Astrocyte of the spinal cord (primary cell): ENCODE measurements around the gene CDYL.

Source experiments
- DNase-seq: peaks from one replicate; pipeline ENCODE4 v3.0.0; 2011; ENCODE audit warnings: low read depth, low spot score
- H3K4me3 ChIP-seq: 2 replicates; pipeline ENCODE4 v1.5.1; 2011; ENCODE audit warnings: low read depth, mild to moderate bottlenecking, low read length, moderate library complexity
- in situ Hi-C: cut with HindIII; loops from 2 replicates; pipeline ENCODE4 v1.10.0; 2017; ENCODE audit warnings: low sequenced_read_pairs
- TF ChIP-seq, protein P1 (sequence below): IDR thresholded peaks from 2 replicates; pipeline ENCODE4 v1.5.1; 2012; ENCODE audit warnings: low read depth, mild to moderate bottlenecking, low read length, inconsistent platforms

CDYL gene

DNA sequence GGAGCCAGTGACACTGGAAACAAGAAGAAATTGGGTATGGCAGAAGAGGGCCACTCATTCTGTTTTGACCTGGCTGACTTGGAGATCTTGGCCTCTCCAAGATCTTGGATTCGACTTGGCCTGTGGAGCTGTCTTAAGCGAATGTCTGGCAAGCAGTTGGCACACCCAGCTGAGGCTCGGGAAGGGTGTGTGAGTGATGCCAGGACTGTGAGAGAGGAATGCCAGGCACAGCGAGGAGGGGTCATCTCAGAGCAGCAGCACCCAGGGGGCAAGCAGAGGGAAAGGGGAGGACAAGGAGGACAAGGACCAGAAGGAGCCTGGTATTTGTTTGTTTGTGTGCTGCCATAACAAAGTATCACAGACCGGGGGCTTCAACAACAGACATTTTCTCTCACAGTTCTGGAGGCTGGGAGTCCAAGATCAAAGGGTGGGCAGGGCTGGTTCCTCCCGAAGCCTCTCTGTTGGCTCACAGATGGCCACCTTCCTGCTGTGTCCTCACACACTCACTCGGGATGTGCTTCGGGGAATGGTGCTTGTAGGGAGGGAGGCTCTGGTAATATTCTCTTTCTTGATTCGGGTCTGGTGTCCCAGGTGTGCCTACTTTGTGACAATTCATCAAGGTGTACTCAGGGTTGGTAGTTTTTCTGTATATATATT is 194.7 kb downstream of the CDYL start:
- in situ Hi-C loops = no loop called here
- DNase-seq = no peak

DNA sequence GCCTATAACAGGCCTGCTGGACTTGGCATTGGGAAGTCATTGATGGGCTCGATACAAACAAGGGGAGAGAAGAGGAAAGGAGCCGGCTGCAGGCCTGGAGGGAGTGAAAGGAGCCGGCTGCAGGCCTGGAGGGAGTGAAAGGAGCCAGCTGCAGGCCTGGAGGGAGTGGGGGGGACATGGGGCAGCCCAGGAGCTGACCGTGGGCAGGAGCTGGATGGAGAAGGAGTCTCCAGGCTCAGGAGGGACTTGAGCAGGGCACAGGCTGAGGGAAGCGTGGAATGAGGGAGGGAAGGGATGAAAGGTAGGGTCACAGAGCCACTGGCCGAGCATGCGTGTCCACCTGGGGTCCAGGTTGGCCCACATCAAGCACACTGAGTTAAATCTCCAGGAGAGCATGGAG is 195.6 kb downstream of the CDYL start:
- no peak overlapping the region for H3K4me3 ChIP-seq
- in situ Hi-C loops = no loop called here
- TF ChIP-seq, protein P1, sequence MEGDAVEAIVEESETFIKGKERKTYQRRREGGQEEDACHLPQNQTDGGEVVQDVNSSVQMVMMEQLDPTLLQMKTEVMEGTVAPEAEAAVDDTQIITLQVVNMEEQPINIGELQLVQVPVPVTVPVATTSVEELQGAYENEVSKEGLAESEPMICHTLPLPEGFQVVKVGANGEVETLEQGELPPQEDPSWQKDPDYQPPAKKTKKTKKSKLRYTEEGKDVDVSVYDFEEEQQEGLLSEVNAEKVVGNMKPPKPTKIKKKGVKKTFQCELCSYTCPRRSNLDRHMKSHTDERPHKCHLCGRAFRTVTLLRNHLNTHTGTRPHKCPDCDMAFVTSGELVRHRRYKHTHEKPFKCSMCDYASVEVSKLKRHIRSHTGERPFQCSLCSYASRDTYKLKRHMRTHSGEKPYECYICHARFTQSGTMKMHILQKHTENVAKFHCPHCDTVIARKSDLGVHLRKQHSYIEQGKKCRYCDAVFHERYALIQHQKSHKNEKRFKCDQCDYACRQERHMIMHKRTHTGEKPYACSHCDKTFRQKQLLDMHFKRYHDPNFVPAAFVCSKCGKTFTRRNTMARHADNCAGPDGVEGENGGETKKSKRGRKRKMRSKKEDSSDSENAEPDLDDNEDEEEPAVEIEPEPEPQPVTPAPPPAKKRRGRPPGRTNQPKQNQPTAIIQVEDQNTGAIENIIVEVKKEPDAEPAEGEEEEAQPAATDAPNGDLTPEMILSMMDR = no peak
- DNase-seq = no peak

More for the DNA sequence above, 194.7 kb downstream of the CDYL start:
- no peak overlapping the region for H3K4me3 ChIP-seq
- TF ChIP-seq, protein P1 = no peak

DNA sequence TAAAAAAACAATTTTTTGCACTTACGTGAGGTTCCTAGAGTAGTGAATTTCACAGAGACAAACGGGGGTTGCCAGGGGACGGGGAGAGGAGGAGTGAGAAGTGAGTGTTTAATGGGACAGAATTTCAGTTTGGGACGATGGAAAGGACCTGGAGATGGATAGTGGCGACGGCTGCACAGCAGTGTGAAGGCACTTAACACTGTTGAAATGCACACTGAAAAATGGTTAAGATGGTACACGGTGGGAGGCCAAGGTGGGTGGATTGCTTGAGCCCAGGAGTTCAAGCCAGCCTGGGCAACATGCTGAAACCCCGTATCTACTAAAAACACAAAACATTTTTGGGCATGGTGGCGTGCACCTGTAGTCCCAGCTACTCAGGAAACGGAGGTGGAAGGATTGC is 196.2 kb downstream of the CDYL start:
- in situ Hi-C loops = no loop called here
- DNase-seq = no peak
- no peak overlapping the region for H3K4me3 ChIP-seq
- TF ChIP-seq, protein P1 = no peak

DNA sequence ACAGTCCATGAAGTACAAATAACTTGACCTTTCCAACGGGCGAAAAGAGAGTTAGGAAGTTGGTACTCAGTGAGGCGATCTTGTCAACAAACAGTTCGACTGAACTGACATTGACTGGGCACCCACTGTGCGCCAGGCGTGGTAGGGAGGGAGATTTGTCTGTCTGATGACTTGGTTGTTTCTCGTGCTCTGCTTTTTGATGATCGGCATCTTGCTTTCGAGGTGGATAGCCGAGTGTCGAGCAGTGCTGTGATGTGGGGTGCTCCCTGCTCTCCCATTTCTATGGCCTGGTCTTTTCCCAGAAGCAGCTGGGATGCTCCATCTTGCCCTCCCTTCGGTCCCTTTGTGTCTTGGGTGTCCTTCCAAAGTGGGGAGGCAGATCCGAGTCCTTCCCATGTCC is 197.2 kb downstream of the CDYL start:
- in situ Hi-C loops = no loop called here
- no peak overlapping the region for H3K4me3 ChIP-seq
- TF ChIP-seq, protein P1 = no peak
- DNase-seq = no peak

DNA sequence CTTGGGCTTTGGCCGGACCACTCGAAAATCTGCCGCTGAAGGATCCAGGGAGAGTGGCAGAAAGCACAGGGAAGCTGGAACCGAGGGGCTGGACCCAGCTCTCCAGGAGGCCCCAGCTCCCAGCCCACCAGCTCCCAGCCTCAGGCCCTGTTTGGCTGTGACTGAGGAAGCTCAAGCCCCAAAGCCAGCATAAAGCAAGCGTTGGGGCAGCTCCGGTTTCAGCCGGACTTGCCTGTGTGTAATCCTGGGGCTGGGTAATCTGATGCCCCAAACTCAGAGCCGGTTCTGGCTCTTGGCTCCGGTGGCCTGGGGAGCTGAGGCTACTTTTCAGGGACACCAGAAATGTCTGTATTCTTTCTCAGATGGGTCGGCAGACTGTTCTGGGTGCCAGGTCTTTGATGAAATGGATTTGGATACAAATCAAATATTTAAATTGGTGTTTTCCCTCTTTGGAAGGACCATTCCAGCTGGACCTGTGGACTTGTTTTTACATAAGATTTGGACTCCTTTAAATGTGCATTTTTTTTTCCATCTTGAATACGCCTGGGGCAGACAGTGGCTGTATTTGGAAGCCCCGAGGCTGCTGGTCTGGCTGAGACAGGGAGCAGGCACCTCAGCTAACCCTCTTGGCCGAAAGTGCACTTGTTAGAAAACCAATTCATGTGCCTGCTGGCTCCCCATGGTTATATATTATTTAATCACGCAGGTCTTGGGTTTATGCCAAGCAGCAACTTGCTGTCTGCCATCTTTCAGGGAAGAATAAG is 198.0 kb downstream of the CDYL start:
- in situ Hi-C loops = no loop called here
- DNase-seq = peak; percentile 54
- no peak overlapping the region for H3K4me3 ChIP-seq
- TF ChIP-seq, protein P1 = no peak

DNA sequence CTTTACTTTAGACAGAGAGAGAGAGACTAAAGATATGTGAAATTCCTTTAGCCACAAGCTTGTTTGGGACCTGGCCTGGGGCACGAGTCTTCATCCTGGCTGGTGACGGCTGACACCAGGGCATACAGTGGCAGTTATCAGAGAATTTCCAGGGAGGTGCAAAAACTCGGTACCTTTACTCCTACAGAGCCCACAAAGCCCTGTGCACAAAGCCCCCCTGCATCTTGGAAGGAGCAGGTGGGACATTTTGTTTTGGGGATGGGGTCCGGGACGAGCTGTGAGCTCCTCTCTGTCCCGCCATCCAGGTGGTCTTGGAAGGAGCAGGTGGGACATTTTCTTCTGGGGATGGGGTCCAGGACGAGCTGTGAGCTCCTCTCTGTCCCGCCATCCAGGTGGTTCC is 198.8 kb downstream of the CDYL start:
- H3K4me3 ChIP-seq = no peak overlapping the region
- TF ChIP-seq, protein P1 = no peak
- DNase-seq = no peak
- in situ Hi-C loops = no loop called here
